Keratinocyte (primary cell): ENCODE measurements around the gene SEC14L5. TPM values are rescaled to one million over a fixed set of nuclear protein-coding genes. Genes with fewer than 3 reads are reported as not detected.

Experiments used
- DNase-seq: peaks from one replicate; pipeline ENCODE4 v3.0.0-alpha.2; 2011; ENCODE audit warnings: low read depth, missing footprints, low spot score
- FAIRE-seq: peaks from 2 replicates; lab custom pipeline; 2011; peaks lifted over from hg19 to GRCh38; lab: Jason Lieb, UNC
- H2AFZ ChIP-seq: 2 replicates; pipeline ENCODE4 v1.6.0; 2012; ENCODE audit warnings: low read length, control low read depth, inconsistent platforms; ENCODE audit not compliant: control insufficient read depth
- H3K27ac ChIP-seq: 2 replicates; pipeline ENCODE4 v1.5.1; 2011; ENCODE audit warnings: low read length; ENCODE audit not compliant: control insufficient read depth, insufficient read depth
- H3K27me3 ChIP-seq: 3 replicates; pipeline ENCODE4 v1.6.0; 2011; ENCODE audit warnings: low read length; ENCODE audit not compliant: control insufficient read depth, insufficient read depth; ENCODE audit errors: extremely low read depth
- H3K36me3 ChIP-seq, 2 experiments: 2 replicates in 1 of 2; 3 replicates in 1 of 2; pipeline ENCODE4 v1.5.1; 2011; ENCODE audit warnings: low read length in 2 of 2, mild to moderate bottlenecking in 1 of 2; ENCODE audit not compliant: control insufficient read depth in 2 of 2, insufficient read depth in 2 of 2; ENCODE audit errors: extremely low read depth in 1 of 2
- H3K4me1 ChIP-seq: 3 replicates; pipeline ENCODE4 v1.5.1; 2011; ENCODE audit warnings: low read length; ENCODE audit not compliant: control insufficient read depth, insufficient read depth; ENCODE audit errors: extremely low read depth
- H3K4me2 ChIP-seq: 3 replicates; pipeline ENCODE4 v1.6.0; 2011; ENCODE audit warnings: low read depth, low read length; ENCODE audit not compliant: control insufficient read depth, insufficient read depth; ENCODE audit errors: extremely low read depth
- H3K4me3 ChIP-seq, 3 experiments: fragments of 200-600 bp in 1 of 3; sonication (generic) in 1 of 3; 2 replicates in 2 of 3; 3 replicates in 1 of 3; pipeline ENCODE4 v1.5.1; 2011 to 2016; ENCODE audit warnings: low read length in 3 of 3, mild to moderate bottlenecking in 3 of 3, control low read depth in 2 of 3, inconsistent platforms in 1 of 3, low read depth in 1 of 3, mixed read lengths in 1 of 3, mixed run types in 1 of 3, moderate library complexity in 1 of 3; ENCODE audit not compliant: control insufficient read depth in 2 of 3, insufficient read depth in 2 of 3; ENCODE audit errors: extremely low read depth in 1 of 3
- H3K79me2 ChIP-seq: 2 replicates; pipeline ENCODE4 v1.6.0; 2012; ENCODE audit warnings: low read length; ENCODE audit not compliant: control insufficient read depth, insufficient read depth
- H3K9ac ChIP-seq: 3 replicates; pipeline ENCODE4 v1.6.0; 2011; ENCODE audit warnings: low read length; ENCODE audit not compliant: control insufficient read depth, insufficient read depth; ENCODE audit errors: extremely low read depth
- H3K9me1 ChIP-seq: 3 replicates; pipeline ENCODE4 v1.6.0; 2011; ENCODE audit warnings: low read length; ENCODE audit not compliant: control insufficient read depth, insufficient read depth; ENCODE audit errors: extremely low read depth
- H3K9me3 ChIP-seq: 2 replicates; pipeline ENCODE4 v1.5.1; 2012; ENCODE audit warnings: low read depth, low read length; ENCODE audit not compliant: control insufficient read depth
- H4K20me1 ChIP-seq: 3 replicates; pipeline ENCODE4 v1.6.0; 2011; ENCODE audit warnings: low read length; ENCODE audit not compliant: control insufficient read depth, insufficient read depth; ENCODE audit errors: extremely low read depth
- EZH2 ChIP-seq: IDR thresholded peaks from one replicate; pipeline ENCODE4 v1.6.1; 2012; ENCODE audit warnings: inconsistent platforms, mild to moderate bottlenecking, low read length, moderate library complexity
- dilution Hi-C: fragments of 300-500 bp; cut with MboI; formaldehyde crosslinking; loops from one replicate; pipeline ENCODE4 v1.7.0; 2020; ENCODE audit warnings: low sequenced_read_pairs; ENCODE audit not compliant: extremely low pct_ligation_motif_present
- polyA plus RNA-seq, 5 experiments: library from polyadenylated mRNA; depleted of rRNA in 3 of 5; stranded (reverse) in 3 of 5; stranded (forward) in 1 of 5; unstranded in 1 of 5; fragments of >200 nt; gene quantifications; 1 replicate in 1 of 5; 2 replicates in 3 of 5; 3 replicates in 1 of 5; pipeline versions ENCODE4 v1.2.1 to v1.2.3, GENCODE V29; 2011 to 2012; ENCODE audit warnings: missing spikeins in 2 of 5, low read depth in 1 of 5, low replicate concordance in 1 of 5
- TF ChIP-seq, protein P1 (sequence below), 3 experiments: IDR thresholded peaks in 1 of 3; conservative IDR thresholded peaks in 1 of 3; optimal IDR thresholded peaks in 1 of 3; 2 replicates in 2 of 3; 3 replicates in 1 of 3; pipeline versions ENCODE3 to v1.5.1; 2011; ENCODE audit warnings: low read length in 3 of 3, mild to moderate bottlenecking in 3 of 3, moderate library complexity in 2 of 3, control low read depth in 1 of 3, inconsistent platforms in 1 of 3; ENCODE audit not compliant: insufficient read depth in 2 of 3; ENCODE audit errors: extremely low read depth in 1 of 3

The SEC14L5 gene
- polyA plus RNA-seq, 1 donor (not counting 4 experiments of a cell fraction or from before 2014, with no cell fraction given), result 0.08 TPM

DNA sequence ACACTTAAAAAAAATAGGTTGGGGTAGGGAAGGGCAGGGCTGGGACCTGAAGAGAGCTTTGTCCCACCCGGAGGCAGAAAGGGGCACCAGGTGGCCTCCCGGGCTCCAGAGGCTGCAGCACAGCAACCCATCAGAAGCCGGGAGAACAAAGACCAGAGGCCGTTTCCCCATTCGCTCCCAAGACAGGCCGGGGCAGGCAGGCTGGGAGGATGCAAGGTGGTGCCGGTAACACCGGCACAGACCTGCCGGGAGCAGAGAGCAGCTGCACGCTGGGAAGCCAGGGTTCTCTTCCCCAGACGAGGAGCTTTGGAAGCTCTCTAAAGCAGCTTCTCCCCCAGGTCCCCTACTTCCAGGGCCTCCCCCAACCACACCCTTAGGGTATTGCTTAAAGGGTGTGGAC is 26.7 kb upstream of the SEC14L5 start:
- Histone ChIP-seq H3K9ac (no peak overlapping the region), H2AFZ (peak overlapping the region; percentile 64), H3K9me1 (no peaks in the 10 kb centered on the region), H3K9me3 (peaks cover 7% of the 10 kb centered on the region), H4K20me1 (no peaks in the 10 kb centered on the region), H3K27ac (no peak overlapping the region), H3K4me2 (peak overlapping the region; percentile 57), H3K79me2 (peaks cover 23% of the 10 kb centered on the region), H3K4me1 (peaks cover 23% of the 10 kb centered on the region), H3K4me3 (peak overlapping the region in 1 of 3 experiments; percentile 7), H3K36me3 (peaks cover 7 to 8% of the 10 kb centered on the region in 2 experiments), H3K27me3 (no peaks in the 10 kb centered on the region)
- dilution Hi-C loops, result no loop called here
- no peak for DNase-seq
- no peak for TF ChIP-seq EZH2
- TF ChIP-seq, protein P1, sequence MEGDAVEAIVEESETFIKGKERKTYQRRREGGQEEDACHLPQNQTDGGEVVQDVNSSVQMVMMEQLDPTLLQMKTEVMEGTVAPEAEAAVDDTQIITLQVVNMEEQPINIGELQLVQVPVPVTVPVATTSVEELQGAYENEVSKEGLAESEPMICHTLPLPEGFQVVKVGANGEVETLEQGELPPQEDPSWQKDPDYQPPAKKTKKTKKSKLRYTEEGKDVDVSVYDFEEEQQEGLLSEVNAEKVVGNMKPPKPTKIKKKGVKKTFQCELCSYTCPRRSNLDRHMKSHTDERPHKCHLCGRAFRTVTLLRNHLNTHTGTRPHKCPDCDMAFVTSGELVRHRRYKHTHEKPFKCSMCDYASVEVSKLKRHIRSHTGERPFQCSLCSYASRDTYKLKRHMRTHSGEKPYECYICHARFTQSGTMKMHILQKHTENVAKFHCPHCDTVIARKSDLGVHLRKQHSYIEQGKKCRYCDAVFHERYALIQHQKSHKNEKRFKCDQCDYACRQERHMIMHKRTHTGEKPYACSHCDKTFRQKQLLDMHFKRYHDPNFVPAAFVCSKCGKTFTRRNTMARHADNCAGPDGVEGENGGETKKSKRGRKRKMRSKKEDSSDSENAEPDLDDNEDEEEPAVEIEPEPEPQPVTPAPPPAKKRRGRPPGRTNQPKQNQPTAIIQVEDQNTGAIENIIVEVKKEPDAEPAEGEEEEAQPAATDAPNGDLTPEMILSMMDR (optimal IDR thresholded peaks at IDR 0.05 in 1 of 3, IDR thresholded peaks at IDR 0.05 in 1 of 3, conservative IDR thresholded peaks at IDR 0.05 in 1 of 3; ENCODE audit: extremely low read depth in 1 of 3, insufficient read depth in 2 of 3, low read length in 3 of 3), result no peak
- no peak for FAIRE-seq

- Histone ChIP-seq H3K79me2 (peaks cover 20% of the 10 kb centered on the region), H3K9ac (no peak overlapping the region), H2AFZ (no peak overlapping the region), H3K9me1 (no peaks in the 10 kb centered on the region), H3K27me3 (no peaks in the 10 kb centered on the region), H3K36me3 (peaks cover 4 to 5% of the 10 kb centered on the region in 2 experiments), H3K4me3 (no peak overlapping the region), H3K27ac (no peak overlapping the region), H3K9me3 (no peaks in the 10 kb centered on the region), H3K4me1 (peaks cover 32% of the 10 kb centered on the region), H4K20me1 (no peaks in the 10 kb centered on the region), H3K4me2 (no peak overlapping the region)
- no peak for TF ChIP-seq EZH2
- TF ChIP-seq, protein P1 (optimal IDR thresholded peaks at IDR 0.05 in 1 of 3, IDR thresholded peaks at IDR 0.05 in 1 of 3, conservative IDR thresholded peaks at IDR 0.05 in 1 of 3; ENCODE audit: extremely low read depth in 1 of 3, insufficient read depth in 2 of 3, low read length in 3 of 3), result no peak
- dilution Hi-C loops, result no loop called here
- DNase-seq (no peak), FAIRE-seq (no peak)
Observed at GRCh38 chr16:4933433-4933832, 24.7 kb upstream of the SEC14L5 start.
